Mesothelial cell of epicardium (in vitro differentiated cells): ENCODE data around the gene VPS4A. TPM values are rescaled to one million over a fixed set of nuclear protein-coding genes. Genes with fewer than 3 reads are reported as not detected.
A peak's percentile ranks its signal among the peaks of the same experiment; 100 is the strongest.

Experiments used
- DNase-seq, 2 experiments: peaks; one replicate each; pipeline ENCODE4 v3.0.0; 2021; ENCODE audit warnings: low spot score in 2 of 2; ENCODE audit not compliant: unreplicated experiment in 2 of 2
- H3K27ac Mint-ChIP-seq: 2 replicates; pipeline ENCODE4 v1.8.0; 2021; ENCODE audit warnings: mixed read lengths
- H3K27me3 Mint-ChIP-seq: 2 replicates; pipeline ENCODE4 v1.8.0; 2021; ENCODE audit warnings: low read depth, mixed read lengths
- H3K36me3 Mint-ChIP-seq: 2 replicates; pipeline ENCODE4 v1.8.0; 2021; ENCODE audit warnings: mixed read lengths
- H3K4me1 Mint-ChIP-seq: 2 replicates; pipeline ENCODE4 v1.8.0; 2021; ENCODE audit warnings: mixed read lengths
- H3K4me3 Mint-ChIP-seq: 2 replicates; pipeline ENCODE4 v1.8.0; 2021; ENCODE audit warnings: mild to moderate bottlenecking, moderate library complexity, mixed read lengths
- H3K9me3 Mint-ChIP-seq: 2 replicates; pipeline ENCODE4 v1.8.0; 2021; ENCODE audit warnings: mixed read lengths
- total RNA-seq: library from RNA; stranded (reverse); gene quantifications from 3 replicates; pipeline ENCODE4 v1.2.1, GENCODE V29; 2021
- TF ChIP-seq, protein P1 (sequence below): fragments of 200-600 bp; sonication (generic); IDR thresholded peaks from one replicate; pipeline ENCODE4 v1.5.0; 2021; ENCODE audit warnings: antibody characterized with exemption; ENCODE audit not compliant: unreplicated experiment

VPS4A gene
- total RNA-seq, result 28.0 to 30.3 TPM (median 29.8 TPM) in 3 replicates

DNA sequence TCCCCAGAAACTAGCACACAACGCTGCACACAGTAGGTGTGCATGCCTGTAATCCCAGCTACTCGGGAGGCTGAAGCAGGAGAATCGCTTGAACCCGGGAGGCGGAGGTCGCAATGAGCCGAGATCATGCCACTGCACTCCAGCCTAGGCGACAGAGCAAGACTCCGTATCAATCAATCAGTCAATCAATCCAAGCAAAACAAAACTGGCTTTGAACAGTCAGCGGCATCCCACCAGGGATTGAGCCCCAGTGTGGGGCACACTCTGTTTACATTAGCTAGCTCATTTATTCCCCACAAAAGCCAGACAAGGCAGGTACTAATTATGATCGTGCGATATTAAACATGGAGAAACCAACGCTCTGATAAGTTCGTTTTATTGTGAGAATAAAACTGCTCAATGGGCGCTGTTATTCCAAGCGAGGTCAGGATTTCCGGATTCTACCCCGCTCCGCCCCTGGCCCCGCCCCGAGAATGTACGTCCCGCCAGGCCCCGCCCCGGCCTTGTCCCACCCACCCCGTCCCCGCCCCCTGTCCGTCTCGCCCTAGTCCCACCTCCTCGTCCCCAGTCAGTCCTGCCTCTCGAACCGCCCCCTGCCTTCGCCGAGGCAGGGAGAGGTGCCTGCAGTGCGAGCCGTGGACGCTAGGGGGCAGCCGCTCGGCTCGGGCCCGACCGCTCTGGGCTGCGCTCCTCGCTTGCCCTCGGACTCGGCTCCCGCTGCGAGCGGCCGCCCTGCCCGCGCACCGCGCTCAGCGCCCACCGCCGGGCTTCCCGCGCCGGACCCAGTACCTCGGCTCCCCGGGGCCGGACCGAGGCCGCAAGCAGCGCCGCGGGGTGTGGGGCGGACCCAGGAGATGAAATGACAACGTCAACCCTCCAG lies at the start of gene VPS4A:
TSS of gene VPS4A (plus strand) at position 698 of the 880 bp plus-strand sequence. CDS start at position 860, 162 bp downstream.
- DNase-seq, result peak; percentile 96 to 100
- Mint-ChIP-seq H3K36me3 (peaks cover 5% of the 10 kb centered on the region), H3K9me3 (no peaks in the 10 kb centered on the region), H3K4me1 (peaks cover 9% of the 10 kb centered on the region), H3K4me3 (peak within 1 kb of the TSS; percentile 91), H3K27ac (peak within 1 kb of the TSS; percentile 93), H3K27me3 (no peaks in the 10 kb centered on the region)
- TF ChIP-seq, protein P1, sequence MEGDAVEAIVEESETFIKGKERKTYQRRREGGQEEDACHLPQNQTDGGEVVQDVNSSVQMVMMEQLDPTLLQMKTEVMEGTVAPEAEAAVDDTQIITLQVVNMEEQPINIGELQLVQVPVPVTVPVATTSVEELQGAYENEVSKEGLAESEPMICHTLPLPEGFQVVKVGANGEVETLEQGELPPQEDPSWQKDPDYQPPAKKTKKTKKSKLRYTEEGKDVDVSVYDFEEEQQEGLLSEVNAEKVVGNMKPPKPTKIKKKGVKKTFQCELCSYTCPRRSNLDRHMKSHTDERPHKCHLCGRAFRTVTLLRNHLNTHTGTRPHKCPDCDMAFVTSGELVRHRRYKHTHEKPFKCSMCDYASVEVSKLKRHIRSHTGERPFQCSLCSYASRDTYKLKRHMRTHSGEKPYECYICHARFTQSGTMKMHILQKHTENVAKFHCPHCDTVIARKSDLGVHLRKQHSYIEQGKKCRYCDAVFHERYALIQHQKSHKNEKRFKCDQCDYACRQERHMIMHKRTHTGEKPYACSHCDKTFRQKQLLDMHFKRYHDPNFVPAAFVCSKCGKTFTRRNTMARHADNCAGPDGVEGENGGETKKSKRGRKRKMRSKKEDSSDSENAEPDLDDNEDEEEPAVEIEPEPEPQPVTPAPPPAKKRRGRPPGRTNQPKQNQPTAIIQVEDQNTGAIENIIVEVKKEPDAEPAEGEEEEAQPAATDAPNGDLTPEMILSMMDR, result peak; percentile 91

DNA sequence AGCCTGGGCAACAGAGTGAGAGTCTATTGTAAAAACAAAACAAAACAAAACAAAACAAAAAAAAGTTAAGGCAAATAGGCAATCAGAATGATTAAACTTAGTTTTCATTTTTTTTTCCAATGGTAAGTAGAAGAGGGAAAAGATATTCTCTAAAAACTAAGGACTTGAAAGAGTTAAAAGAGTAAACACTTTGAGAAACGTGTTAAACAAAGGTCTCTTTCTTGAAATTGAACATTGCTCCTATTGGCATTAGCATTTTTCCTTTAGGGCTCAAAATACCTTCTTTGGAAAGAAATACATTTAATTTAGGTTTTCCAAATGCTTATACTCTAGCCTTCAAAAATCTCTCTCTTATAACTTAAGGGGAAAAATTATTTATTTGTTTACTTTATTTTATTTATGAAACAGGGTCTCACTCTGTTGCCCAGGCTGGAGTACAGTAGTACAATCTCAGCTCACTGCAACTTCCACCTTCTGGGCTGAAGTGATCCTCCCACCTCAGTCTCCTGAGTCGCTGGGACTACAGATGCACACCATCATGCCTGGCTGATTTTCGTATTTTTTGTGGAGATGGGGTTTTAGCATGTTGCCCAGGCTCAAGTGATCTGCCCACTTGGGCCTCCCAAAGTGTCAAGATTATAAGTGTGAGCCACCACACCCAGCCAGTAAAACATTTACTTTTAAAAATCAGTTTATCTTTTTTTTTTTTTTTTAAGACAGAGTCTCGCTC lies 44.7 kb upstream of the VPS4A start:
- TF ChIP-seq, protein P1, result no peak
- H3K27me3 Mint-ChIP-seq, result no peaks in the 10 kb centered on the region
- no peak for DNase-seq
- no peak overlapping the region for H3K27ac Mint-ChIP-seq
- H3K9me3 Mint-ChIP-seq, result peaks cover 3% of the 10 kb centered on the region
- H3K4me3 Mint-ChIP-seq, result no peak overlapping the region
- peaks cover 3% of the 10 kb centered on the region for H3K4me1 Mint-ChIP-seq
- H3K36me3 Mint-ChIP-seq, result peaks cover 29% of the 10 kb centered on the region

DNA sequence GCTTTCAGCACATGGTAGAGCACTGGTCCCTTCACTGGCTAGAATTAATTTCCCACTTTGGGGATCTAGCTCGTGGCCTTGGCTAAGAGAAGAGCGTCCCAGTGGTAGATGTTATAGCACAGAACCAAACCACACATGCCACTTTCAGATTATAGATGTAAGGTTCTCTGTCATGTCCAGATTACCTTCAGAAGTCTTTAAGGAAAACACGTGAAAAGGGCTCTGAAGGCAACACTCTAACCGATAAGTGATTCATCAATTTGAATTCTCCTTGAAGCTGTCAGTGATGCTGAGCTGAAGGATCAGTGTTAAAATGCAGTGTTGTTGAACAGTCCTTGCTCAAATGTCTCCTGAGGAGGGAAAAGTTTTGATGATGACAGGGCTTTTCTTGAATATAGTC lies 43.5 kb upstream of the VPS4A start:
- Mint-ChIP-seq H3K27me3 (no peaks in the 10 kb centered on the region), H3K9me3 (peaks cover 3% of the 10 kb centered on the region), H3K4me3 (no peak overlapping the region), H3K27ac (peak overlapping the region; percentile 72), H3K36me3 (peaks cover 27% of the 10 kb centered on the region), H3K4me1 (peaks cover 3% of the 10 kb centered on the region)
- TF ChIP-seq, protein P1, result no peak
- no peak for DNase-seq

DNA sequence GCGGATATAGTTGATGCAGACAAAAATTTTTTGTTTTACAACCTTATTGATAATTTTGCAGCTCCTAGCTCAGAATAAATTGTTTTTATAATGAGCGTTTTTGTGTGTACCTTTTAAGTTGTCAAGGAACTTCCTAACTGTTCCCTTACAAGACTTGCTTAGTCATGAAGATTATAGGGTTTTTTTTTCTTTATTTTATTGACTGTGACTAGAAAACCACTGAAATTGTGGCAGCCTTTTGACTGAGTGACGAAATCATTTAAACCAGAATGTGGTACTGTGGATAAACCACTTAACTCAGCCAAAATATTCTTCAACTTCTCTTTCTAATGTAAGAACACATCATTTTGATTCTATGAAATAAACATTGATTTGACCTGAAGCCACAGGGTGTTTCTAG lies 40.8 kb upstream of the VPS4A start:
- TF ChIP-seq, protein P1, result no peak
- no peak for DNase-seq
- peaks cover 5% of the 10 kb centered on the region for H3K4me1 Mint-ChIP-seq
- H3K9me3 Mint-ChIP-seq, result no peaks in the 10 kb centered on the region
- no peak overlapping the region for H3K27ac Mint-ChIP-seq
- no peaks in the 10 kb centered on the region for H3K27me3 Mint-ChIP-seq
- H3K36me3 Mint-ChIP-seq, result peaks cover 23% of the 10 kb centered on the region
- no peak overlapping the region for H3K4me3 Mint-ChIP-seq

DNA sequence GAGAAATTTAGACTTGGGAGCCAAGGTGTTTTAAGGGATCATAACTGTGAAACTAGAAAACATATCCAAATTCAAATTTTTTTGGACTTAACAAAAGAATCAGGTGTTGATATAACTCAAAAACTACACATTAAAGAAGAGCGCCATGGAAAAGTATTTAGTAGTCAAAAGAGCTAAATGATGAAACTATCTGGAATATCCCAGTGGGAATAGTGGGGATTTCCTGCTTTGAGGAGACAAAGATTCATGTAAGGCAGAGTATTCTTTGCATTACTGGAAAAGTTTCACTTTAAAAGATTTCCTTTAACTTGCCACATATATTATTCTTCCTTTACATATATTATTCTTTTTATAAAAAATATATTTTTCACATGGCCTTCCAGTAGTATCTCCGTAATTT lies 40.3 kb upstream of the VPS4A start:
- Mint-ChIP-seq H3K27me3 (no peaks in the 10 kb centered on the region), H3K27ac (no peak overlapping the region), H3K4me3 (no peak overlapping the region), H3K9me3 (no peaks in the 10 kb centered on the region), H3K36me3 (peaks cover 23% of the 10 kb centered on the region), H3K4me1 (peaks cover 9% of the 10 kb centered on the region)
- TF ChIP-seq, protein P1, result no peak
- no peak for DNase-seq
